ENCODE measurements around the gene MIER3.

MIER3 gene

GRCh38 chr5:56947052-56947451 lies 4.9 kb downstream of the MIER3 start:
- TF ChIP-seq CTCF (conservative IDR thresholded peaks at IDR 0.05; ENCODE audit: low read depth, low read length) = no peak

GRCh38 chr5:56941981-56942380 lies 9.9 kb downstream of the MIER3 start:
- no peak for DNase-seq (ENCODE audit: low read depth)
- TF ChIP-seq CTCF (conservative IDR thresholded peaks at IDR 0.05; ENCODE audit: low read depth, low read length) = no peak
- no peak overlapping the region for H3K4me3 ChIP-seq (ENCODE audit: low read depth, low read length)

More at GRCh38 chr5:56947052-56947451, 4.9 kb downstream of the MIER3 start:
- no peak for DNase-seq (ENCODE audit: low read depth)
- H3K4me3 ChIP-seq (ENCODE audit: low read depth, low read length) = no peak overlapping the region

- no peak for TF ChIP-seq CTCF (conservative IDR thresholded peaks at IDR 0.05; ENCODE audit: low read depth, low read length)
- DNase-seq (ENCODE audit: low read depth) = no peak
Measured at GRCh38 chr5:56938858-56939257, 13.1 kb downstream of the MIER3 start.

GRCh38 chr5:56934325-56934724 lies 17.6 kb downstream of the MIER3 start:
- H3K4me3 ChIP-seq (ENCODE audit: low read depth, low read length) = no peak overlapping the region
- DNase-seq (ENCODE audit: low read depth) = no peak
- TF ChIP-seq CTCF (conservative IDR thresholded peaks at IDR 0.05; ENCODE audit: low read depth, low read length) = no peak

More at GRCh38 chr5:56938858-56939257, 13.1 kb downstream of the MIER3 start:
- H3K4me3 ChIP-seq (ENCODE audit: low read depth, low read length) = no peak overlapping the region

GRCh38 chr5:56922922-56923321 lies 29.0 kb downstream of the MIER3 start:
- no peak for TF ChIP-seq CTCF (conservative IDR thresholded peaks at IDR 0.05; ENCODE audit: low read depth, low read length)
- no peak for DNase-seq (ENCODE audit: low read depth)
- H3K4me3 ChIP-seq (ENCODE audit: low read depth, low read length) = no peak overlapping the region

- no peak for DNase-seq (ENCODE audit: low read depth)
- no peak for TF ChIP-seq CTCF (conservative IDR thresholded peaks at IDR 0.05; ENCODE audit: low read depth, low read length)
- H3K4me3 ChIP-seq (ENCODE audit: low read depth, low read length) = no peak overlapping the region
Measured at GRCh38 chr5:56919942-56920662, 31.8 kb downstream of the MIER3 start.

- DNase-seq (ENCODE audit: low read depth) = no peak
- H3K4me3 ChIP-seq (ENCODE audit: low read depth, low read length) = no peak overlapping the region
- no peak for TF ChIP-seq CTCF (conservative IDR thresholded peaks at IDR 0.05; ENCODE audit: low read depth, low read length)
Measured at GRCh38 chr5:56918054-56918453, 33.9 kb downstream of the MIER3 start.

Measured in choroid plexus epithelial cell (primary cell).